Heart left ventricle (tissue), 13 donors: Measurements from ENCODE around the gene LETM1.

Experiments
- POLR2A ChIP-seq, 2 donors: fragments of 450-650 bp; IDR thresholded peaks; one replicate each; pipeline ENCODE4 v1.6.1; 2017; ENCODE audit warnings: antibody characterized with exemption in 2 of 2, mild to moderate bottlenecking in 2 of 2, moderate library complexity in 2 of 2
- TF ChIP-seq, protein P1 (sequence below), 12 donors: fragments of 200-600 bp; sonication (generic) in 4 of 12; IDR thresholded peaks; one replicate each; pipeline versions ENCODE4 v1.5.0 to v1.8.0; 2018 to 2022; ENCODE audit warnings: antibody characterized with exemption in 12 of 12, mild to moderate bottlenecking in 5 of 12
- donor health status: ischemic (EF 13 %, LVEDD 7.1; RV severe dilation, severe dysfunction).
- donor health status: DM: no; HTN: yes; CAD: no.
- donor health status: DM: no; HTN: no; CAD: no.
- donor health status: ischemic (EF 25% LVEDD 6.9; RV normal size, moderate dysfunction).
- donor health status: ischemic (EF 25% LVEDD 5.7; RV mildly dilated, moderate dysfunction).
- donor health status: ischemic (EF 35%, LVEDD 5.7; RV mildly dilated, moderate dysfunction).
- donor health status: nonischemic (EF 11% LVEDD 7.7; RV severe dilation, severe dysfunction).
- donor health status: DM: yes; HTN: yes; CAD: no.
- donor health status: PGD.
- donor health status: ischemic (EF 29% LVEDD 5.4; RV normal size, mild dysfunction).
- donor health status: nonischemic (EF 23%, LVEDD 6.1; RV moderate dilation, normal function).

DNA sequence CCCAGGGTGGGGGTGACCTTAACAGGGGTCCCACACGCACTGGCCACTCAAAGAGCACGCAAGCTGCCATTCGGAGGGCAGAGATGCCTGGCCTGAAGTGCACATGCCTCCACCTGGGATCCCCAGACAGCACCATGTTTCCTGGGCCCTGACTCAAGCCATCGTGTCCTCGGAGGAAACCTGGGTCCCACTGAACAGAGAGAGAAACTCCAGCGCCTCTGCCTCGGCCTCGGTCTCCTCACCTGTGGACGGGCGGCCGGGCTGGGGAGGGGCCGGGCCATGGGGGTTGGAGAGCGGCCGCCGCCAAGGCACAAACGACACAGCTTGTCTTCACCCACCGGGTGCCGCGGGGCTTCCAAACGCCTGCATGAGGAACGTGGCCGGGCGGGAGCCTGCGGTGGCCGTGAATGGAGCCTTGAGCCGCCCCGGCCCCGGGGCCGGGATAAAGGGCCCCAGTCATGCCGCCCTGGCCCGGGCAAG, 92.8 kb downstream of the LETM1 start:
- TF ChIP-seq, protein P1, sequence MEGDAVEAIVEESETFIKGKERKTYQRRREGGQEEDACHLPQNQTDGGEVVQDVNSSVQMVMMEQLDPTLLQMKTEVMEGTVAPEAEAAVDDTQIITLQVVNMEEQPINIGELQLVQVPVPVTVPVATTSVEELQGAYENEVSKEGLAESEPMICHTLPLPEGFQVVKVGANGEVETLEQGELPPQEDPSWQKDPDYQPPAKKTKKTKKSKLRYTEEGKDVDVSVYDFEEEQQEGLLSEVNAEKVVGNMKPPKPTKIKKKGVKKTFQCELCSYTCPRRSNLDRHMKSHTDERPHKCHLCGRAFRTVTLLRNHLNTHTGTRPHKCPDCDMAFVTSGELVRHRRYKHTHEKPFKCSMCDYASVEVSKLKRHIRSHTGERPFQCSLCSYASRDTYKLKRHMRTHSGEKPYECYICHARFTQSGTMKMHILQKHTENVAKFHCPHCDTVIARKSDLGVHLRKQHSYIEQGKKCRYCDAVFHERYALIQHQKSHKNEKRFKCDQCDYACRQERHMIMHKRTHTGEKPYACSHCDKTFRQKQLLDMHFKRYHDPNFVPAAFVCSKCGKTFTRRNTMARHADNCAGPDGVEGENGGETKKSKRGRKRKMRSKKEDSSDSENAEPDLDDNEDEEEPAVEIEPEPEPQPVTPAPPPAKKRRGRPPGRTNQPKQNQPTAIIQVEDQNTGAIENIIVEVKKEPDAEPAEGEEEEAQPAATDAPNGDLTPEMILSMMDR (IDR thresholded peaks at IDR 0.05): no peak
- no peak for TF ChIP-seq POLR2A (IDR thresholded peaks at IDR 0.05)
